Activated CD8-positive, alpha-beta memory T cell treated with anti-CD3 and anti-CD28 coated beads for 36 hours (primary cell): Measurements from ENCODE around the gene SMG1. TPM values are rescaled to one million over a fixed set of nuclear protein-coding genes. Genes with fewer than 3 reads are reported as not detected.
"Not testable (repeated sequence)": the region's sequence is repeated elsewhere in the genome, so short reads cannot be mapped to it uniquely, and the experiment has no call there.

Experiments
- CTCF ChIA-PET: fragments of 350-600 bp; sonication (Branson Sonifier 250); formaldehyde crosslinking; loops from one replicate; lab custom pipeline; 2021; ENCODE audit warnings: antibody characterized with exemption; lab: Charles Lee
- POLR2A ChIA-PET: fragments of 350-600 bp; sonication (Branson Sonifier 250); formaldehyde crosslinking; loops from one replicate; lab custom pipeline; 2021; ENCODE audit warnings: antibody characterized with exemption; lab: Charles Lee
- total RNA-seq, 2 experiments: library from RNA; stranded (reverse); gene quantifications; one replicate each; pipeline ENCODE4 v1.2.3, GENCODE V29; 2021

Gene SMG1
- total RNA-seq, 2 experiments from 2014 or later = 92.9 to 99.2 TPM

DNA sequence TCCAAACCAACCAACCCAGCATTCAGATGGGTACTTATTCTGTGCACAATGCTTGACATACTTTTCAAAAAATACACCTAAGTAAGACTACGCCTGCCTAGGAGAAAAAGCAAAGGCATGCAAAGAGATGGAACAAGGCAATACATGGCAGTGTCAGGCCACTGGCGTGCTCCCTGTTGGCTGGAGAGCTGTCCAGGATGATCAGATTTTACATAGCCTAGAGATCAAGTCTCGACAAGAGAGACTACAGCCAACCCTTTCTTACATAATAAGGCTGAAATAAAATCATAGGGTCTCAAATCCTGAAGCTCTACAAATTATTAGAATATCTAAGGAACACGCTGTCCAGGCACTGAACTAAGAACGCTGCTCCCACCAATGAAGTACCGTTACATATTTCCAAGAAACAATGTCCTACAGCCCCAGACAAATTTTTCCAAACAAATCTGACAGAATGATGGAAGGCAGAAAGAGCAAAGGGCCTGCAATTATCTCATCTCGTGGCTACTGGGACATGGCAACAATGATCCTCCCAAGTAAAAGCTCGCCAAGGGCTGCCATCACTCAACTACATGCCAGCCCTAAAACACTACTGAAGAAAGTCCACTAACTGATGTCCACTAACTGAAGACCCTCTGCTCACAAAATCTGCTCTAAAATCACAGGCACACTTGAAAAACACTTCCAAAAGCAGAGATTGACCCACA lies 141.1 kb downstream of the SMG1 start:
- ChIA-PET CTCF (interaction anchor here (0.5 to 3.6 kb wide), 2 partner anchors 18 to 632 kb away, joined by 4 to 16 read pairs; partner anchors contain the start of gene ARL6IP1), POLR2A (interaction anchor here (7.7 kb wide), 1 partner anchor 16 kb away, joined by 119 read pairs; the partner anchor contains the start of gene ARL6IP1)

DNA sequence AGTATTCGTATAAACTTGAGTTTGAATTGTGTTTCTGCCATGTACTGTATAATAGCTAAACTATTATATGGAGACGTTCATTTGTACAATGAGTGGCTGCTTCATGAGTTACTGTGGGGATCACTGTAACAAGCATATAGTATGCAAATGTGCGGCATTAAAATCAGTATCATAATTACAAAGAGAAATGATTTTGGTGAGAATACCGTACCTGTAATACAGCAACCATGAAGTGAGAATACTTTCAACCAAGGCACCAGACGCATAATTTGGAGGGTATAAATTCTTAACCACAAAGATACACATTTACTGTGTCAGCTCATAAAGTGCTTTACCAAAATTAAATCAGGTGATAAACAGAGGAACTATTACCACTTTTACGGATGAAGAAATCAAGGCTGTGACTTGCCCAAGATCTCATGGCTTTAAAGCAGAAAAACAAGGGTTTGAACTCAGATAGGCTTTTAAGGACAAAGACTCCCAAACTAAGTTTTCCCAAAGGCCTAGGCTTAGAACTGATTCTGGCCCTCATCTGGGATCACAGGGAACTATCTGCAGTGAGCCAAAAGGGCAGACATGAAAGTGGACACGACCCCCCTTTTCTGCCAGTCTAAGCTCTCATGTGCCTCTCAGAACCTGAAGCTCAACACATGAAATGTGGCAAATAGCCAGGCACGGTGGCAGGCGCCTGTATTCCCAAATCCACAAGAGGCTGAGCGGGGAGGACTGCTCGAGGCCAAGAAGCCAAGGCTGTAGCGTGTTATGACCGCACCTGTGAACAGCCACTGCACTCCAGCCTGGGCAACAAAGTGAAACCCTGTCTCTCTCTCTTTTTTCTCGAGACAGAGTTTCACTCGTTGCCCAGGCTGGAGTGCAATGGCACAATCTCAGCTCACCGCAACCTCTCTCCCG lies 142.5 kb downstream of the SMG1 start:
- ChIA-PET POLR2A (interaction anchor here (0.6 to 1.4 kb wide), 3 partner anchors 11 to 17 kb away, joined by 3 to 9 read pairs (median 7); partner anchors contain the start of gene ARL6IP1), CTCF (interaction anchor here (3.6 kb wide), 1 partner anchor 19 kb away, joined by 16 read pairs; the partner anchor contains the start of gene ARL6IP1)

DNA sequence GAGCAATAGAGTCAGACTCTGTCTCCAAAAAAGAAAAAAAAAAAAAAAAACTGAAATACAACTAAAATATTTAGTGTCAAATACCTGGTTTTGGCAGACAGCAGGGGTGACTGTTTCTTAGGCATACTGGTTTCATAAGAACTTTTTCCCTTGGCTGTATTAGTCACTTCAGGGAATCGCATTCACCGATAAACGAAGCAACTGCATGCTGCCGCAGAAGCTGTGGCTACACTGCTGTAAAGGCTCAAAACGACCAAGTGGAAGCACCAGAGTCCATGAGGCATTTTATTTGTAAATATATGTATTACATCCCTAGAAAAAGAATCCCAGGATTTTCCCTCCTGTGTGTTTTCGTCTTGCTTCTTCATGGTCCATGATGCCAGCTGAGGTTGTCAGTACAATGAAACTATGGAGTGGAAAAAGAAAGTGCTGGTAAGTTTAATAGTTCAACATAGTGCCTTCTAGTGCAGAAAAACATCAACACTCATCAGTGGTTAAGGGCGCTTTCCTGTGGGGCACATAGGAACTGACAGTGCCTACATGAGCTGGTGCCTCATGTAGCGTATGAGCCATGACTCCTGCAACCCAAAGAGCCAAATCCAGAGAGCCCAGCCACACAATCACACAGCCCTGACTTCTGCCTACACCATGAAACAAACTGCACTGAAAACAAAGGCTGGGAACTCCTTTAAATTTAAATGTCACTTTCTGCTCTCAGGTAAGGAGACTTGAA lies 143.3 kb downstream of the SMG1 start:
- POLR2A ChIA-PET = interaction anchor here (0.6 to 1.4 kb wide), 2 partner anchors 15 to 18 kb away, joined by 3 to 9 read pairs; partner anchors contain the start of gene ARL6IP1

DNA sequence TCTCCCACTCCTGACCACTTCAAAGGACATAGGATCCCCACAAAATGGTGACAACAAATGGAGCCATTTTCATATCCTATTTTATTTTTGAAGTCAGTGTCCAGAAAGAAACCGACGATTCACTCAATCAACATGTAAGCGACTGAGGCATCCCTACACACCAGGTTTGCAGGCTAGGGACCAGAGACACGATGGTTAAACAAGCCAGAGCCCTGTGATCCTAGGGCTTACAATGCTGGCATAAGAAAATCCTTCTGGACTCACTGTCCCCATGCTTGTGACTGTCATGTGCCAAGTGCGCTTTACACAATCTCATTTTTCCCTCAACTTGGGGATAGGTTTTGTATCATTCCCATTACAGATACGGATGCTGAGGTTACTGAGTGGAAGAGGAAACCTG lies 145.0 kb downstream of the SMG1 start:
- POLR2A ChIA-PET, CTCF ChIA-PET: not testable (repeated sequence)

More for the DNA sequence above, 143.3 kb downstream of the SMG1 start:
- CTCF ChIA-PET = interaction anchor here (3.6 kb wide), 1 partner anchor 20 kb away, joined by 16 read pairs; the partner anchor contains the start of gene ARL6IP1

DNA sequence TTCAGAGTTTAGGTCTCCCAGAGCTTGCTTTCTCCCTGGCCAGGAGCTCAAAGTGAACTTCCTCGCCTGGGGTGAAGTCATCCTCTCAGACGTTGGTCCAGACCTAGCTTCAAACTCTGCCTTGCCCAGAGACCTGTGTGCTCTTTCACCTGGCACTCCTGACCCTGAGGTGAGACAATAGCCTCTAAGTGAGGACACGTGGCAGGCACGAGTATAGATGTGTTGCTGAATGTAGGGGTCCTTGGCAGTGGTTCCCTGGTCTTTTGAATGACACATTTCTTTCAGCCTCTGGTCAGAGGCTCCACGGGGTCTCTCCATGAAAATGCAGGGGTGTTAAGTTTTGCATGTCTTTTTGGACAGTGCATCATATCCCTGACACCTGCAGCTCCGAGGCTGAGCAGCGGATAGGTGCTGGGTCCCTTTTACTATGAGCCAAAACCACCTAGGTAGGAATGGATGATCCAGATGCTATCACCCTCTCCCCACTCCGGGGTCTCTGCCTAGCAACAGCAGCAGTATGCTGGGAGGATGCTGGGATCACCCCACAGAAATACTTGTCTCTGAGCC lies 145.7 kb downstream of the SMG1 start:
- CTCF ChIA-PET, POLR2A ChIA-PET: not testable (repeated sequence)

DNA sequence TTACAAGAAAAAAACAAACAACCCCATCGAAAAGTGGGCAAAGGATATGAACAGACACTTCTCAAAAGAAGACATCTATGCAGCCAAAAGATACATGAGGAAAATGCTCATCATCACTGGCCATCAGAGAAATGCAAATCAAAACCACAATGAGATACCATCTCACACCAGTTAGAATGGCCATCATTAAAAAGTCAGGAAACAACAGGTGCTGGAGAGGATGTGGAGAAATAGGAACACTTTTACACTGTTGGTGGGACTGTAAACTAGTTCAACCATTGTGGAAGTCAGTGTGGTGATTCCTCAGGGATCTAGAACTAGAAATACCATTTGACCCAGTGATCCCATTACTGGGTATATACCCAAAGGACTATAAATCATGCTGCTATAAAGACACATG lies 148.5 kb downstream of the SMG1 start:
- POLR2A ChIA-PET, CTCF ChIA-PET: not testable (repeated sequence)

DNA sequence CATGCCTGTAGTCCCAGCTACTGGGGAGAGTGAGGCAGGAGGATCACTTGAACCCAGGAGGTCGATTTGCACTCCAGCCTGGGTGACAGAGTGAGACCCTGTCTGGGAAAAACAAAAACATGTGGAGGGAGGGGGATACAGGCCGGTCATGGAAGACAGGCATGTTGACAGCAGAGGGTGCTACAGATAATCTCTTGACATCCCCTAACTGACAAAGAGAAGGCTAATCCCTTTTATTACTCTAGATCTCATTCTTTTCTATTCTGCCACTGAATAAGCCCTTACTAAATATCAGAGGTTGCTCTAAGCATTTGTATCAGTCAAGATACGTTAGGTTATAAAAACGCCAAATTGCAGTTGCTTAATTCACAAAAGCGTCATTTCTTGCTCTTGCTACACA lies 149.9 kb downstream of the SMG1 start:
- CTCF ChIA-PET, POLR2A ChIA-PET: not testable (repeated sequence)

DNA sequence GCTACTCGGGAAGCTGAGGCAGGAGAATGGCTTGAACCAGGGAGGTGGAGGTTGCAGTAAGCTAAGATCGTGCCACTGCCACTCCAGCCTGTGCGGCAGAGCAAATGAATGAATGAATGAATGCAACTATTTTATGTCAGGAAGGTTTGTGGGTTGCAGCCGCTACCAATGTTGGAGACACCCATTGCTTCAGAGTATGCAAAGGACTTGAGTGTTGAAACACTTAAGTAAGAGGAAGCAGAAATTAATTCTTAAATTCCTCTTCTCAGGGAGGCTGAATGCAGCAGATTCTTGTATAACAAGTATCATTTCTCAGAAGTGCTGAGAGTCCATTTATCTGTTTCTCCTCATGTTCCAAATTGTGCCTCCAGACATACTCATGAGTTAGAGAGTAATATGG lies 151.6 kb downstream of the SMG1 start:
- POLR2A ChIA-PET = not testable (repeated sequence)

DNA sequence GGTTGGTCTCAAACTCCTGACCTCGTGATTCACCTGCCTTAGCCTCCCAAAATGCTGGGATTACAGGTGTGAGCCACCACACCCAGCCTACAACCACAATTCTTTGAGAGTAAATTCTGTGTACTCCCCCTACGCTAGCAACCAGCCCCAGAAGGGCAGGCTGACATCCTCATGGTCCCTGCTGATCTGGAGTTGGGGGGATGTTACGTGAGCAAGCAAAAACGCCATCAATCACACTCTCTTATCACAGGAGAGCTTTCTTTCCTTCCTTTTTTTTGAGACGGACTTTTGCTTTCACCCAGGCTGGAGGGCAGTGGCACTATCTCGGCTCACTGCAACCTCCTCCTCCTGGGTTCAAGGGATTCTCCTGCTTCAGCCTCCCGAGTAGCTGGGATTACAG lies 154.0 kb downstream of the SMG1 start:
- POLR2A ChIA-PET = interaction anchor here (1.7 kb wide), 1 partner anchor 11 kb away, joined by 7 read pairs; no protein-coding TSS in a partner anchor
- CTCF ChIA-PET = not testable (repeated sequence)

More for the DNA sequence above, 151.6 kb downstream of the SMG1 start:
- CTCF ChIA-PET = interaction anchor here (0.6 kb wide), 1 partner anchor 28 kb away, joined by 6 read pairs; no protein-coding TSS in a partner anchor

DNA sequence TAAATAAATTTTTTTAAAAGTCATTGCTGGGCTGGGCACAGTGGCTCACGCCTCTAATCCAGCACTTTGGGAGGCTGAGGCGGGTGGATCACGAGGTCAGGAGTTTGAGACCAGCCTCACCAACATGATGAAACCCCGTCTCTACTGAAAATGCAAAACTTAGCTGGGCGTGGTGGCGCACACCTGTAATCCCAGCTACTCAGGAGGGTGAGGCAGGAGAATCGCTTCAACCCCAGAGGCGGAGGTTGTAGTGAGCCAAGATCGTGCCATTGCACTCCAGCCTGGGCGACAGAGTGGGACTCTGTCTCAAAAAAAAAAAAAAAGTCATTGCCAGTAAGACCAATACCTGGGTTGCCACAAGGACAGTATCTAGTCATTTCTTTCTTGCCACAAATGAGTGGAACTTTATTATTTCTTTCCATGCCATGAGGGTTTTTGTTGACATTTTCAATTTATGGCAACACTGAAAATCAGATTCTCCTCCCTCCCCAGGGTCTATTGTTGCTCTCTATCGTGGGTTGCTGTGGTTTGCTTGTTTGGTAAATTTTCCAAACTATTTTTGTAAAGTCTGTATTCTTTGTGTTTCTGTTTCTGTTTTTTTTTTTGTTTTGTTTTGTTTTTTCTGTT lies 155.8 kb downstream of the SMG1 start:
- POLR2A ChIA-PET = interaction anchor here (1.0 kb wide), 1 partner anchor 17 kb away, joined by 4 read pairs; no protein-coding TSS in a partner anchor
- CTCF ChIA-PET = not testable (repeated sequence)

DNA sequence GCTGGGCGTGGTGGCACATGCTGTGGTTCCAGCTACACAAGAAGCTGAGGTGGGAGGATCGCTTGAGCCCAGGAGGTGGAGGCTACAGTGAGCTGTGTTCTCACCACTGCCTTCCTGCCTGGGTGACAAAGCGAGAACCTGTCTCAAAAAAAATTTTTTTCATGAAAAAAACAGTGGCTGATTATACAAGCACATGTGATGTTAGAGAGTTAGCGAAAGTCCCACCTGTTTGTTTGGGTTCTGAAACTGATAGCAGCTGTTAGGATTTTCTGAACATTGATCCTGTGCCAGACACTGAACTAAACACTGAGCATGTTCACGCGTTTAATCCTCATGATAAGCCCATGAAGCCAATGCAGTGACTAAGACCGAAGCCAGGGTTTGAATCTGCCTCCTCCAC lies 159.0 kb downstream of the SMG1 start:
- CTCF ChIA-PET = not testable (repeated sequence)

DNA sequence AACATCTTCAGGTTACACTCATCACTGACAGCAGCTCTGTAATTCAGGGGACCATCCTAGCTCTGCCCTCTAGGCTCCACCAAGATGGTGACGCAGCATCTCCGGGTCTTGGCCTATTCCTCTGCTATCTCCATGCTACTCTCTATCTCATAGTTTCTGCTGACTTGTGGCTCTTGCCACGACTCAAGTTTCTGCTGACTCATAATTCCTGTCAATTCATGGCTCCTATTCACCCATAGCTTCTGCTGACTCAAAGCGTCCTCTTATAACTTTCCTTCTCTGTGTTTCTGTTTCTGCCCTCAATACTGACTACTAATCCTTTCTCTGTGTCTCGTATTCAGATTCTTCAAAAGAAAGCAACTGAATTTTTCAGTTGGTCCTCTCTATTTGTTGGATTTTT lies 163.5 kb downstream of the SMG1 start:
- POLR2A ChIA-PET = not testable (repeated sequence)

More for the DNA sequence above, 159.0 kb downstream of the SMG1 start:
- POLR2A ChIA-PET = interaction anchor here (1.0 kb wide), 2 partner anchors 16 to 20 kb away, joined by 3 to 4 read pairs; no protein-coding TSS in a partner anchor

DNA sequence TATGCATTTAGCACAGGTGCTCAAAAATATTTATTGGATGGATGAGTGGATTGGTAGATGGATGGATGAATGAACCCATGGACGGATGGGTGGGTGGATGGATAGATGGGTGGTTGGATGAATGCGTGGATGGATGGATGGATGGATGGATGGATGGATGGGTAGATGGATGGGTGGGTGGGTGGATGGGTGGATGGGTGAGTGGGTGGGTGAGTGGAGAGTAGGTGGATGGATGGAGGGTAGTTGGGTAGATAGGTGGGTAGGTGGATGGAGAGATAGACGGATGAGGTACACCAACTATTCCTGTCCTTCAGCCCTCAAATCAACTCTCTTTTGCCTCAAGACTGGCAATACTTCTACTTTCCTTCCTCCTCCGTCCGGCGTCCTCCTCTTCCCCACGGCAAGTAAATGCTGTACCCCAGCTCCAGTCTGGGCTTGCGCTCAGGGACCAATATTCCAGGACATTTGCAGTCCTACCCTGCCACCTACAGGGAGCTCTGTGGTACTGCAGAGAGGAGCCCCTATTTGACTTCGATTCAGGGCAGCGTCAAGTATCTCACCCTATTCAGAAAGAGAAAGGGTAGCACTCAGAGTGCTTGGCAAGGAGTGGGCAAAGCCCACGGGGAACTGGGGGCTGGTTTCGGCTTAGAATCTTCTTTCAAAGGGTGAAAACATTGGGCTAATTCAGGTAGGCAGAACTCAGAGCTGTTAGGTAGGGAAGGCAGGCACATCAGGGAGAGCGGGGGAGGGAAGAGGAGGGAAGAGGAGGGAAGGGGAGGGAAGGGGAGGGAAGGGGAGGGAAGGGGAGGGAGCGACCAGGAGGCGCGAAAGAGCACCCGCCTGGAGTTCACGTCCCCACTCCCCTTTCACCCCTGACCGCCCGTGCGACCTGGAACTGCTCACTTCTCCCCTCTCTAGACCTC lies 166.3 kb downstream of the SMG1 start:
- CTCF ChIA-PET, POLR2A ChIA-PET: not testable (repeated sequence)

More for the DNA sequence above, 163.5 kb downstream of the SMG1 start:
- CTCF ChIA-PET = not testable (repeated sequence)

DNA sequence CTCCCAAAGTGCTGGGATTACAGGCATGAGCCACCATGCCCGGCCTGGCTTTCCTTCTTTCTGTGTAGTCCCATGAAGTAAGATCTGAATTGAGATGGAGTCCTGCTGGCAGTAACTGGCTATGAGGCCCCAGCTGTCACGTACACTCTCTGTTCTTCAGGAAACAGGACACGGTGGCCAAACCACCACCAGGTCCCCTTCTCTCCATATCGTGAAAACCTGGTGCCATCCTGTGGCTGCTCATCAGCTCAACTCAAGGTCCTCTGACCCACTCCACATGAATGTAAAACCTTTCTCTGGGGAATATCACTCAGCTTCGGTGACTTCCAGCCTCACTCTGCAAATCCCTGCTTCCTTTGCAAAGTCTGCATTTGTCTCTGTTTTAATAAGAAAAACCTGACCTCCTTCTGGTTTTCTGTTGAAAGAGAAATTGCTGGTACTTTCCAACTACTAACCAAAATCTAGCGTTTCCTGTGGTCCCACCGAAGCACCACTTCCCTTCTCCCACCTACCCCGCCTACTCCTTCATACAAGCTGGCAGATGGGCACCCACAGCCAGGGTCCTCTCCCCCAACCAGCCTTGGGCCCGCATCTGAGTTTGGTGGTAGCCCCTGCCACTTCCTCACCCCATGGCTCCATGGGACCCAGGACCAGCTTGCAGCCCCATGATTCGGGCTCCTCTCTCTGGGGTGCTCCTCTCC lies 168.1 kb downstream of the SMG1 start:
- POLR2A ChIA-PET, CTCF ChIA-PET: not testable (repeated sequence)

DNA sequence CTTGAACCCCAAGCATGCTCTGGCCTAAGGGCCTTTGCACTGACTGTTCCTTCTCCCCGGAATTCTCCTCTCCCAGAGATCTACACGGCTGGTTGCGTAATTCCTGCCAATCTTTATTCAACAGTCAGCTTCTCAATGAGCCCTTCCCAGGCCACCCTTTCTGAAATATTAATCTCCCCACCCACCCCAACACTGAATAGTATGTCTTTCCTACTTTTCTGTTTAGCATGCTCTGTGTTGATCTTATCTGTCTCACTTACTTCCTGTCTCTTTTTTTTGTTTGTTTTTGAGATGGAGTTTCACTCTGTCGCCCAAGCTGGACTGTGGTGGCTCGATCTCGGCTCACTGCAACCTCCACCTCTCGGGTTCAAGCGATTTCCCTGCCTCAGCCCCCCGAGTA lies 169.6 kb downstream of the SMG1 start:
- CTCF ChIA-PET, POLR2A ChIA-PET: not testable (repeated sequence)
